ENCODE measurements around the gene PIAS1.
A peak's percentile ranks its signal among the peaks of the same experiment; 100 is the strongest.
"Not testable (repeated sequence)": the region's sequence is repeated elsewhere in the genome, so short reads cannot be mapped to it uniquely, and the experiment has no call there.

PIAS1 gene

DNA sequence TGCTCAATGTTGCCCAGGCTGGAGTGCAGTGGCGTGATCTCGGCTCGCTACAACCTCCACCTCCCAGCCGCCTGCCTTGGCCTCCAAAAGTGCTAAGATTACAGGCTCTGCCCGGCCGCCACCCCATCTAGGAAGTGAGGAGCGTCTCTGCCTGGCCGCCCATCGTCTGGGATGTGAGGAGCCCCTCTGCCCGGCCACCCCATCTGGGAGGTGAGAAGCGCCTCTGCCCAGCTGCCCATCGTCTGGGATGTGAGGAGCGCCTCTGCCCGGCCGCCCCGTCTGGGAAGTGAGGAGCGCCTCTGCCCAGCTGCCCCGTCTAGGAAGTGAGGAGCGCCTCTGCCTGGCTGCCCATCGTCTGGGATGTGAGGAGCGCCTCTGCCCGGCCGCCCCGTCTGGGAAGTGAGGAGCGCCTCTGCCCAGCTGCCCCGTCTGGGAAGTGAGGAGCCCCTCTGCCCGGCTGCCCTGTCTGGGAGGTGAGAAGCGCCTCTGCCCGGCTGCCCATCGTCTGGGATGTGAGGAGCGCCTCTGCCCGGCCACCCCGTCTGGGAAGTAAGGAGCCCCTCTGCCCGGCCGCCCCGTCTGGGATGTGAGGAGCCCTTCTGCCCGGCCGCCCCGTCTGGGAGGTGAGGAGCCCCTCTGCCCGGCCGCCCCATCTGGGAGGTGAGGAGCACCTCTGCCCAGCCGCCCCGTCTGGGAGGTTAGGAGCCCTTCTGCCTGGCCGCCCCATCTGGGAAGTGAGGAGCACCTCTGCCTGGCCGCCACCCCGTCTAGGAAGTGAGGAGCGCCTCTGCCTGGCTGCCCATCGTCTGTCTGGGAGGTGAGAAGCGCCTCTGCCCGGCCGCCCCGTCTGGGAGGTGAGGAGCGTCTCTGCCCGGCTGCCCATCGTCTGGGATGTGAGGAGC is 167.7 kb downstream of the PIAS1 start:
- not testable (repeated sequence) for DNase-seq

- not testable (repeated sequence) for DNase-seq
Measured at GRCh38 chr15:68222432-68222743, 168.3 kb downstream of the PIAS1 start.

- DNase-seq = no peak
Measured at GRCh38 chr15:68223171-68223570, 169.1 kb downstream of the PIAS1 start.

GRCh38 chr15:68224108-68224507 is 170.0 kb downstream of the PIAS1 start:
- no peak for DNase-seq

DNA sequence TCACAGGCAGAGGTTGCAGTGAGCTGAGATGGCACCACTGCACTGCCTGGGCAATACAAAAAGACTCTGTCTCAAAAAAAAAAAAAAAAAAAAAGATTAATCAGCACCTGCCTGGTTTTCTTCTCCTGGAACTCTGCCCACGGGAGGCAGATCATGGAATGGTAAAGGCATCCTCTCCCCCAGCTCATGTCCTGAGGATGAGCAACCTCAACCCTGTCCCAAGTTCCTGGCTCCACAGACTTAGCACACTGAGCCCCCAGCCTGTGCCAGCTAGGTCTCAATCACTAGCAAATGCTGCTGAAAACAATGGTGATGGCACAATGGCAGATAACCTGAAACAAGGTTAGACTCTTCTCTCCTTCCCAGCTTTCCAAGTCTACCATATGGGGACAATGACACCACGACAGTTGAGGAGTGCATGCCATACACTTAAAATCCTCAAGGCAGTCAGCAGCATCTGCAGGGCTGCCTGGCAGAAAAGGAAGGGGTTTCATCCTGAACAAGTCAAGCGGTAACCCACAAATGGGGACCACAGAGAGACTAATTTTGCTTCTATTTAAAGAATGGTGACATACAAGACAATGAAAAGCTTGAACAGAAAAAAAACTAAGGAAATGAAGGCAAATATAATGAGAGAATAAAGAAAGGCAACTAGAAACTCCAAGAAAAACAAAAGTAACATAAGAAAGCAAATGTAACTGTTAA is 170.6 kb downstream of the PIAS1 start:
- peak; percentile 63 for DNase-seq

- DNase-seq = not testable (repeated sequence)
Measured at GRCh38 chr15:68225442-68225841, 171.3 kb downstream of the PIAS1 start.

- DNase-seq = no peak
Measured at GRCh38 chr15:68227643-68228142, 173.6 kb downstream of the PIAS1 start.

DNA sequence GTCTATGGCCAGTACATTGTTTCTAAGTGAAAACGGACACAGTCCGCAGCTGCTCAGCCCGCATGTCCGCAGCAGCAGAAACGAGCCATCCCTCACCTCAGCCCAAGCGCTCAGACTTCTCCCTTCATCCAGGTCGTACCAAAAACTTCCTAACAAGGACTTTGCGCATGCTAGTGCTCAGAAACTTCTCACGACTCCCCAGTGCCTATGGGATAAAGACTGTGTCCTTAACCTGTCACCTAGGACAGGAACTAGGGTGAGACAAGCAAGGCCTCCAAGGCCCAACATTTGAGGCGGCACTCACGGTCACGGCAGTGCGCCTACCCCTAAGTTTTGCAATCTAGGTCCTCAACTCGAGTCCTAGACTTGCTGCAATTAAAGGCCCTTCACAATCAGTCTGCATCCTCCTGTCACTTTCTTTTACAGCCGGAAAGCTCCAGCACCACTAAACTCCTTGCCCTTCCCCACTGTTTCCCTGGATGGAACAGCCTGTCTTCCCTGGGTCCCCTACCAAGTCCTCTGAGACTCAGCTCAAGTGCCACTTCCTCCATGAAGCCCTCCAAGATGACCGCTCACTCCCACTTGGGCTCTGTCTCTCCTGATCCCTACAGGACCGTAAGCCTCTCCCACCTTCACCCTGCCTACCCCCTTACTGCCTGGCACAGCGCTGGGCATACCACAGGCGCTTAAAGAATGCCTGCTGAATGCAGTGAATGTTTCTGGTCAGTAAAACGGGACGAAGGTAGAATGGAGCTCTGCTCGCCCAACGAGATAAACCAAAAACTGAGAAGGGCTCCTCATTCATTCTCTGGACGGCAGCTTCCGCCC is 174.2 kb downstream of the PIAS1 start:
- DNase-seq = no peak

GRCh38 chr15:68228971-68229385 is 174.9 kb downstream of the PIAS1 start:
- no peak for DNase-seq

GRCh38 chr15:68229386-68230156 is 175.5 kb downstream of the PIAS1 start, which contains the start of gene CLN6:
Gene CLN6, minus strand, starts transcription at chr15:68229728. Its CDS starts 144 bp downstream, at chr15:68229584.
- DNase-seq = peak; percentile 89

- peak; percentile 13 for DNase-seq
Measured at GRCh38 chr15:68230157-68231100, 176.3 kb downstream of the PIAS1 start.

- no peak for DNase-seq
Measured at GRCh38 chr15:68231102-68231818, 177.1 kb downstream of the PIAS1 start.

GRCh38 chr15:68232449-68232848 is 178.3 kb downstream of the PIAS1 start:
- no peak for DNase-seq

- no peak for DNase-seq
Measured at GRCh38 chr15:68232937-68233336, 178.8 kb downstream of the PIAS1 start.

DNA sequence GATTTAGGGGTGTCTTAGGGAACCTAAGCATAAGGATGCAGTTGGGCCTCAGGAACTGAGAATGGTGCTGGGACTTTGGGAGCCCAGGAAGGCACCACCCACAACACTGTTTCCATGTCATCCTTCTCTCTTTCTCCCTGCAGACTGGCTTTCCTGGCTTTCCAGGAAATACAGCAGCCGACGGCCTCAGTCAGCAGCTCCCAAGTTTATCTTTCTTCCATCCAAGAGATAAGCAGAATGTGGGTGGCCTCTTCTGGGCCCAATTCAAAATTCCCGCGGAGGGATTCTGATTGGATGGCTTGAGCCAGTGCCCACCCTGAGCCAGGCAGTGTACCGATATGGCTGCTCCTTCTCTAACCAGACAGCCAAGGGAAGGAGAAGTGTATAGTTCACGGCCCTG is 179.9 kb downstream of the PIAS1 start:
- no peak for DNase-seq

DNA sequence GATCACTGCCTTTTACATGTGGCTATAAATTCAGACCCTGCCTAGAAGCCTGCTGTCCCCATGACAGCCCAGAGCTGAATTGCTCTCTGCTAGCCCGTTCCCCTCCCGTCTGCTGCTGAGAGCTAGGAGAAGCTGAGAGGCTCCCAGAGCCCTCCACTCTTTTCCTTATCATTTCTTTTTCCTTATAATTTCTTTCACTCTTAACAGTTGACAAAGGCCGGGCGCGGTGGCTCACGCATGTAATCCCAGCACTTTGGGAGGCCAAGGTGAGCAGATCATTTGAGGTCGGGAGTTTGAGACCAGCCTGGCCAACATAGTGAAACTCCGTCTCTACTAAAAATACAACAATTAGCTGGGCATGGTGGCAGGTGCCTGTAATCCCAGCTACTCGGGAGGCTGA is 180.4 kb downstream of the PIAS1 start:
- not testable (repeated sequence) for DNase-seq

DNA sequence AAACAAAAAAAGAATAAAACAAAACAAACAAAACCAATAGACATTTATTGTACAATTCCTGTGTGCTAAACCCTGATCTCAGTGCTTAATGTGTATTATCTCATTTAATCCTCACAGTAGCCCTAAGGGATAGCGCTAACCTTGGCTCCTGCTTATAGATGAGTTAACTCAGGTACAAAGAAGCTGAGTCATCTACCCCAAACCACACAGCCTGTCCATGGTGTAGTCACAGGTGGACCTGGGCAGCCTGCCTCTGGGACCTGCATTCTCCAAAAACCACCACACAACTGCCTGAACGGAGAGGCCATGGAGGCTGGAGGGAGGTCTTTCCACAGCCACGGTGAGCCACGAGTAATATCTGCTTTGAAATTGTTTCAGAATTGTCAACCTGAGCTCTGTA is 180.9 kb downstream of the PIAS1 start:
- no peak for DNase-seq

DNA sequence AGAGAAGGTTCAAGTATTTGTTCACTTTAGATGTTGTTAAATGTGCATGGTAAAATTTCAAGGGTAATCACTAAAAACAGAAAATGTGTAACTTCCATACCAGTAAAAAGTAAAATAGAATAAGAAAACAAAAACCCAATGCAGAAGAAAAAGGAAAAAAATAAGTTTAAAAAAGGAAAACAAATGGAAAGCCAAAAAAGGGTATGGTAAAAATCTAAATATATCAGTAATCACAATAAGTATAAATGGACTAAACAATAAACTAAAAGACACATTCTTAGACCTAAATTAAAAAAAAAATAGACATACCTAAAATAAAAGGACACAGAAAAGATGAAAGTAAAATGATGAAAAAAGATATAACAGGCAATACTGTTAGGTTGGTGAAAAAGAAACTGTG is 184.9 kb downstream of the PIAS1 start:
- no peak for DNase-seq

DNA sequence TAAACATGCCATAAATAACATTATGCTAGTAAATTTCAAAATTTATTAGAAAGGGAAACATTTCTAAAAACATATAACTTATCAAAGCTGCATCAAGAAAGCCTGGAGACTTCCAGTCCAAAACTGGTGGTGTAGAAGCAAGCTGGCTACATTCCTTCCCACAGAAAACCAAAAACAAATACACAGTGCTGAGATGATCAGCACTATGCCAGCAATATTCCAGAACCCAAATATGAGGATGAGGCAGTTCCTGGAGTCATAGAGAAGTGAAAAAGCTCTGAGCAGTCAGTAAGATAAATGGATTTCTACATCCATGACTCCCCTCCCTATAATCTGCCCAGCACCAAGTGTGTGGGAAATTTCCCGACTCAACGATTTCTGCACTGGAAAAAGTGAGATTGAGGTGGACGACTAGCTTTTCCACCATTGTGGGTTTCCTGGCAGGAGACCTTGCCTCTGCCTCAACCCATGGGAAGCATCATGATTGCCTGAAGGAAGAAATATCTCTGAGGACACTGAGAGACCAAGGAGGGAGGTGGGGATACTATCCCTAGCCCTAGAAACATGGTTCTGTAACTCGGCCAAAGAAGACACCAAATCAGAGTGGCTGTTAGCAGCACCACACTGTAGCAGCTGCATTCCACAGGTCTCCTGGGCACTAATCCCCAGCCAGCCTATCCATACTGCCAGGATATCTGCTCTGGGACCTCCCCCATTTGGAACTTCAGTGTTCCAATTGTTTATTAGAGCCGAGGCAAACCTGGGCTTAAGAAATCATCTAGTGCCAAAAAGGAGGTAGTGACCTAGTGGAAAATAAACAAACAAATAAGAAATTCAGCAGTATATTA is 187.2 kb downstream of the PIAS1 start:
- no peak for DNase-seq
